Vagina (tissue), 2 donors: ENCODE results near the gene RPL37.

Experiments used
- POLR2A ChIP-seq, 2 donors: fragments of 450-650 bp; IDR thresholded peaks; one replicate each; pipeline ENCODE4 v1.6.1; 2017; ENCODE audit warnings: antibody characterized with exemption in 2 of 2, mild to moderate bottlenecking in 2 of 2, moderate library complexity in 2 of 2
- POLR2AphosphoS5 ChIP-seq, 2 donors: sonication (generic); formaldehyde crosslinking; IDR thresholded peaks; one replicate each; pipeline ENCODE4 v1.9.0; 2017; ENCODE audit warnings: antibody characterized with exemption in 2 of 2, mild to moderate bottlenecking in 2 of 2, low read depth in 1 of 2; ENCODE audit not compliant: insufficient read depth in 1 of 2
- TF ChIP-seq, protein P1 (sequence below), 3 experiments: fragments of 450-650 bp in 2 of 3; fragments of 200-600 bp in 1 of 3; sonication (generic) in 1 of 3; IDR thresholded peaks; one replicate each; pipeline ENCODE4 v1.5.1; 2017 to 2019; ENCODE audit warnings: antibody characterized with exemption in 3 of 3, mild to moderate bottlenecking in 2 of 3, moderate library complexity in 2 of 3

GRCh38 chr5:40866844-40867243 lies 31.8 kb upstream of the RPL37 start:
- TF ChIP-seq POLR2A (IDR thresholded peaks at IDR 0.05) (no peak), POLR2AphosphoS5 (IDR thresholded peaks at IDR 0.05; ENCODE audit: insufficient read depth in 1 of 2, low read depth in 1 of 2) (no peak)
- TF ChIP-seq, protein P1, sequence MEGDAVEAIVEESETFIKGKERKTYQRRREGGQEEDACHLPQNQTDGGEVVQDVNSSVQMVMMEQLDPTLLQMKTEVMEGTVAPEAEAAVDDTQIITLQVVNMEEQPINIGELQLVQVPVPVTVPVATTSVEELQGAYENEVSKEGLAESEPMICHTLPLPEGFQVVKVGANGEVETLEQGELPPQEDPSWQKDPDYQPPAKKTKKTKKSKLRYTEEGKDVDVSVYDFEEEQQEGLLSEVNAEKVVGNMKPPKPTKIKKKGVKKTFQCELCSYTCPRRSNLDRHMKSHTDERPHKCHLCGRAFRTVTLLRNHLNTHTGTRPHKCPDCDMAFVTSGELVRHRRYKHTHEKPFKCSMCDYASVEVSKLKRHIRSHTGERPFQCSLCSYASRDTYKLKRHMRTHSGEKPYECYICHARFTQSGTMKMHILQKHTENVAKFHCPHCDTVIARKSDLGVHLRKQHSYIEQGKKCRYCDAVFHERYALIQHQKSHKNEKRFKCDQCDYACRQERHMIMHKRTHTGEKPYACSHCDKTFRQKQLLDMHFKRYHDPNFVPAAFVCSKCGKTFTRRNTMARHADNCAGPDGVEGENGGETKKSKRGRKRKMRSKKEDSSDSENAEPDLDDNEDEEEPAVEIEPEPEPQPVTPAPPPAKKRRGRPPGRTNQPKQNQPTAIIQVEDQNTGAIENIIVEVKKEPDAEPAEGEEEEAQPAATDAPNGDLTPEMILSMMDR (IDR thresholded peaks at IDR 0.05), result no peak
